SK-N-SH (cell line): ENCODE data around the gene MET. TPM values are rescaled to one million over a fixed set of nuclear protein-coding genes. Genes with fewer than 3 reads are reported as not detected.

Experiments used
- CTCF ChIA-PET: fragments of 300-600, 350-600 bp; formaldehyde crosslinking; extraction: SDS; loops from one replicate; lab custom pipeline; 2021; lab: Yijun Ruan, JAX
- POLR2A ChIA-PET: fragments of 350-600 bp; sonication (Branson Sonifier 250); formaldehyde crosslinking; extraction: SDS; loops from one replicate; lab custom pipeline; 2020; ENCODE audit warnings: antibody characterized with exemption, inconsistent platforms; lab: Yijun Ruan, JAX
- DNase-seq: peaks from one replicate; pipeline ENCODE4 v3.0.0; 2012
- H2AFZ ChIP-seq: fragments of 200-600 bp; sonication (generic); 2 replicates; pipeline ENCODE4 v1.8.1; 2016; ENCODE audit warnings: antibody characterized with exemption, mild to moderate bottlenecking, low read depth
- H3F3A ChIP-seq: fragments of 200-600 bp; sonication (generic); replicated peaks from 2 replicates; pipeline ENCODE3; 2016; ENCODE audit warnings: antibody characterized with exemption, mild to moderate bottlenecking; ENCODE audit not compliant: insufficient read depth
- H3K27ac ChIP-seq, 2 experiments: fragments of 200-500 bp in 1 of 2; fragments of 200-600 bp in 1 of 2; sonication (Bioruptor generic) in 1 of 2; sonication (generic), shearing (Covaris generic) in 1 of 2; 2 replicates each; pipeline versions ENCODE4 v1.5.1 to v1.6.1; 2014 to 2016; ENCODE audit warnings: low read depth in 2 of 2, inconsistent platforms in 1 of 2, low read length in 1 of 2, mild to moderate bottlenecking in 1 of 2, mixed read lengths in 1 of 2
- H3K27me3 ChIP-seq: fragments of 200-600 bp; sonication (generic), shearing (Covaris generic); 2 replicates; pipeline ENCODE4 v1.6.1; 2016; ENCODE audit warnings: mixed run types; ENCODE audit not compliant: insufficient read depth
- H3K36me3 ChIP-seq, 2 experiments: fragments of 200-500 bp in 1 of 2; fragments of 200-600 bp in 1 of 2; sonication (Bioruptor generic) in 1 of 2; sonication (generic) in 1 of 2; replicated peaks in 1 of 2; 2 replicates each; pipeline versions ENCODE3 to v1.5.1; 2014 to 2016; ENCODE audit warnings: low read length in 1 of 2, mild to moderate bottlenecking in 1 of 2; ENCODE audit not compliant: insufficient read depth in 2 of 2, control insufficient read depth in 1 of 2
- H3K4me1 ChIP-seq, 2 experiments: fragments of 200-500 bp in 1 of 2; fragments of 200-600 bp in 1 of 2; sonication (Bioruptor generic) in 1 of 2; sonication (generic), shearing (Covaris generic) in 1 of 2; 2 replicates each; pipeline versions ENCODE4 v1.5.1 to v1.6.1; 2014 to 2016; ENCODE audit warnings: low read depth in 1 of 2, low read length in 1 of 2, mixed run types in 1 of 2; ENCODE audit not compliant: insufficient read depth in 2 of 2, control insufficient read depth in 1 of 2
- H3K4me2 ChIP-seq: fragments of 200-600 bp; sonication (generic), shearing (Covaris generic); 2 replicates; pipeline ENCODE4 v1.6.1; 2017; ENCODE audit warnings: mixed run types
- H3K4me3 ChIP-seq, 2 experiments: fragments of 200-500 bp in 1 of 2; fragments of 200-600 bp in 1 of 2; sonication (Bioruptor generic) in 1 of 2; sonication (generic), shearing (Covaris generic) in 1 of 2; 2 replicates each; pipeline versions ENCODE4 v1.5.1 to v1.8.1; 2014 to 2016; ENCODE audit warnings: low read depth in 2 of 2, inconsistent platforms in 1 of 2, low read length in 1 of 2, mild to moderate bottlenecking in 1 of 2, mixed read lengths in 1 of 2, moderate library complexity in 1 of 2
- H3K79me2 ChIP-seq: fragments of 200-600 bp; sonication (generic); 2 replicates; pipeline ENCODE4 v1.8.1; 2017; ENCODE audit warnings: mild to moderate bottlenecking; ENCODE audit not compliant: insufficient read depth
- H3K9ac ChIP-seq: fragments of 200-600 bp; sonication (generic); 2 replicates; pipeline ENCODE4 v1.6.1; 2017; ENCODE audit warnings: mixed run types
- H3K9me2 ChIP-seq: fragments of 200-600 bp; sonication (generic); 2 replicates; pipeline ENCODE4 v1.6.1; 2017; ENCODE audit warnings: mixed run types
- H3K9me3 ChIP-seq: fragments of 200-600 bp; sonication (generic); 2 replicates; pipeline ENCODE4 v1.6.1; 2017; ENCODE audit warnings: mixed run types, mild to moderate bottlenecking, moderate library complexity
- H4K20me1 ChIP-seq: fragments of 200-600 bp; sonication (generic); 2 replicates; pipeline ENCODE4 v1.6.1; 2017; ENCODE audit warnings: mild to moderate bottlenecking, mixed run types; ENCODE audit not compliant: insufficient read depth
- CHD2 ChIP-seq: fragments of 150-350 bp; IDR thresholded peaks from 2 replicates; pipeline ENCODE4 v1.6.1; 2018; ENCODE audit warnings: low read length; ENCODE audit not compliant: partially characterized antibody
- ELF1 ChIP-seq: IDR thresholded peaks from 2 replicates; pipeline ENCODE4 v1.4.0; 2012
- EP300 ChIP-seq, 2 experiments: IDR thresholded peaks; 2 replicates each; pipeline versions ENCODE4 v1.4.0 to v1.6.1; 2012; ENCODE audit warnings: borderline replicate concordance in 1 of 2, low read depth in 1 of 2, low read length in 1 of 2
- EZH2phosphoT487 ChIP-seq: fragments of 200-600 bp; sonication (generic); IDR thresholded peaks from 2 replicates; pipeline ENCODE4 v1.6.1; 2017; ENCODE audit warnings: low read depth, mixed run types, mild to moderate bottlenecking, antibody characterized with exemption, moderate library complexity, borderline replicate concordance
- FOSL2 ChIP-seq: IDR thresholded peaks from 2 replicates; pipeline ENCODE4 v1.4.0; 2012; ENCODE audit warnings: low read depth, mild to moderate bottlenecking, moderate library complexity, borderline replicate concordance
- FOXJ3 ChIP-seq: sonication (generic); formaldehyde crosslinking; IDR thresholded peaks from 2 replicates; pipeline ENCODE4 v1.5.1; 2020; ENCODE audit warnings: mild to moderate bottlenecking, missing genetic modification reagents
- FOXM1 ChIP-seq: IDR thresholded peaks from 2 replicates; pipeline ENCODE4 v1.4.0; 2012; ENCODE audit warnings: low read depth, mild to moderate bottlenecking
- IRF3 ChIP-seq: fragments of 150-350 bp; IDR thresholded peaks from 2 replicates; pipeline ENCODE4 v1.6.1; 2016; ENCODE audit warnings: mild to moderate bottlenecking, low read depth, low read length
- JUND ChIP-seq: IDR thresholded peaks from 2 replicates; pipeline ENCODE4 v1.4.0; 2012
- MXI1 ChIP-seq: IDR thresholded peaks from 2 replicates; pipeline ENCODE4 v1.6.1; 2012; ENCODE audit warnings: mild to moderate bottlenecking, low read depth, low read length, improper control_type of control experiment
- POLR2AphosphoS5 ChIP-seq: IDR thresholded peaks from 2 replicates; pipeline ENCODE4 v1.6.1; 2012; ENCODE audit warnings: low read depth, low read length
- RAD21 ChIP-seq: IDR thresholded peaks from 2 replicates; pipeline ENCODE4 v1.6.1; 2012; ENCODE audit warnings: mild to moderate bottlenecking, low read length
- RCOR1 ChIP-seq: fragments of 150-350 bp; IDR thresholded peaks from 2 replicates; pipeline ENCODE4 v1.6.1; 2017; ENCODE audit warnings: antibody characterized with exemption, low read length
- RXRA ChIP-seq: IDR thresholded peaks from 2 replicates; pipeline ENCODE4 v1.4.0; 2012; ENCODE audit warnings: low read depth, mild to moderate bottlenecking, borderline replicate concordance
- SIN3A ChIP-seq: IDR thresholded peaks from 2 replicates; pipeline ENCODE4 v1.6.1; 2012; ENCODE audit warnings: low read depth, mild to moderate bottlenecking, low read length, moderate library complexity, borderline replicate concordance
- TAF1 ChIP-seq: IDR thresholded peaks from 2 replicates; pipeline ENCODE4 v1.6.1; 2012; ENCODE audit warnings: low read depth, mild to moderate bottlenecking, low read length, moderate library complexity, borderline replicate concordance
- TEAD4 ChIP-seq: IDR thresholded peaks from 2 replicates; pipeline ENCODE4 v1.4.0; 2012; ENCODE audit warnings: mild to moderate bottlenecking, borderline replicate concordance; ENCODE audit not compliant: insufficient read depth
- USF1 ChIP-seq: IDR thresholded peaks from 2 replicates; pipeline ENCODE4 v1.4.0; 2012; ENCODE audit warnings: low read depth, borderline replicate concordance
- YY1 ChIP-seq: IDR thresholded peaks from 2 replicates; pipeline ENCODE4 v1.4.0; 2012; ENCODE audit warnings: low read depth, mild to moderate bottlenecking
- ZBTB33 ChIP-seq: IDR thresholded peaks from 2 replicates; pipeline ENCODE4 v1.4.0; 2012; ENCODE audit warnings: low read depth, borderline replicate concordance
- WGBS: methylation state at CpG from one replicate; pipeline ENCODE4 v1.1.6; 2017; ENCODE audit warnings: low lambda C conversion rate; 5-methylcytosine and 5-hydroxymethylcytosine counted together
- polyA plus RNA-seq, 3 experiments: library from polyadenylated mRNA; depleted of rRNA; stranded (reverse); fragments of >200 nt; gene quantifications; 2 replicates each; pipeline ENCODE4 v1.2.3, GENCODE V29; 2012
- TF ChIP-seq, protein P1 (sequence below): fragments of 150-350 bp; IDR thresholded peaks from 2 replicates; pipeline ENCODE4 v1.6.1; 2017; ENCODE audit warnings: antibody characterized with exemption, low read length, low read depth, borderline replicate concordance

The MET gene
- polyA plus RNA-seq, 1 of the 3 experiments (the other 2 are of a cell fraction): 38.7 TPM

GRCh38 chr7:116726149-116726548 lies 54.2 kb downstream of the MET start:
- no peak for DNase-seq
- ChIA-PET CTCF (interaction anchor here (0.8 to 1.6 kb wide), 4 partner anchors 10 to 134 kb away, joined by 3 to 6 read pairs (median 3); no protein-coding TSS in a partner anchor), POLR2A (no interaction called here)
- H3K9me3 ChIP-seq: no peaks in the 10 kb centered on the region
- peaks cover 3 to 6% of the 10 kb centered on the region in 2 experiments for H3K36me3 ChIP-seq
- no peak for TF ChIP-seq TEAD4
- no peak for TF ChIP-seq JUND
- no peak overlapping the region for H3K9ac ChIP-seq
- WGBS: 56% methylated on average over 3 of the region's 3 CpGs
- H3K27me3 ChIP-seq: peaks cover 16% of the 10 kb centered on the region; the same call in 1 of the 2 replicates
- H3K27ac ChIP-seq: no peak overlapping the region
- peaks cover 15% of the 10 kb centered on the region for H3K79me2 ChIP-seq
- H3F3A ChIP-seq: no peaks in the 10 kb centered on the region
- H3K9me2 ChIP-seq: no peaks in the 10 kb centered on the region
- no peak overlapping the region for H3K4me2 ChIP-seq
- H2AFZ ChIP-seq: no peak overlapping the region
- peaks cover 0 to 2% of the 10 kb centered on the region in 2 experiments; a peak in 1 of 4 replicates for H3K4me1 ChIP-seq
- no peaks in the 10 kb centered on the region for H4K20me1 ChIP-seq
- H3K4me3 ChIP-seq: no peak overlapping the region

DNA sequence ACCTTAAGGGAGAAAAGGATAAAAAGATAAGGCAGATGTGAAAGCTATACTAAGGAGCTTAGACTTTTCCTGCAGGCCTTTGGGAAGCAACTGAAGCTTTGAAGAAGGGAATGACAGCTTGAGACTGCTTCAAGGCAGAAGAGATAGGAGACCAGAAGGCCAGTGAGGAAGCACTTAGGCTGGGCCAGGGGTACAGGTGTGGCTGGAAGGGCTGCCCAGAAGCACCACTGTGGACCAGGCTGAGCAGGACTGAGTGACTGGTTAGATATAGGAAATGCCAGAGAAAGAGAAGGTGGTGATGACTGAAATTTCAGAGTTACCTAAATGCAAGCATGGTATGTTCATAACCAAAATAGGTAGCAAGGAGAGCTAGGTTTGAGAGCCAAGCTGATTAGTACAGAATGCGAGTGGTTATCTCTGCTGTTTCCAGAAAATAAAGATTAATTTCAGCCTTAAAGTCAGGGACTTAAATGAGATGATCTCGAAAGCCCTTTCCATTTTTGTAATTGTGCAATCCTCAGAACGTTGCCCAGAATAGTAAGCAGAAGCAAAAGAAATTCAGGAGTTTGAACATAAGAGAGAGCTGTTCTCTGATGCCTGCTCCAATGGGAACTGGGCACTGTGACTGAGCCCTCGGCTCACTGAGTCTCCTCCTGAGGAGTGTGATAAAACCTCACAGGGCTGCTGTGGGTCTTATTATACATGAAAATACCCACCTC lies 54.9 kb downstream of the MET start:
- H3K36me3 ChIP-seq: peaks cover 6% of the 10 kb centered on the region in 2 experiments
- H3K4me1 ChIP-seq: peaks cover 0 to 2% of the 10 kb centered on the region in 2 experiments; a peak in 1 of 4 replicates
- H3K9me3 ChIP-seq: no peaks in the 10 kb centered on the region
- DNase-seq: no peak
- WGBS: 23% methylated on average over 4 of the region's 4 CpGs
- no peaks in the 10 kb centered on the region for H3F3A ChIP-seq
- peaks cover 16% of the 10 kb centered on the region; the same call in 1 of the 2 replicates for H3K27me3 ChIP-seq
- no peak overlapping the region for H3K4me3 ChIP-seq
- H3K79me2 ChIP-seq: peaks cover 9% of the 10 kb centered on the region
- H3K9me2 ChIP-seq: no peaks in the 10 kb centered on the region
- H2AFZ ChIP-seq: no peak overlapping the region
- no peak overlapping the region for H3K4me2 ChIP-seq
- ChIA-PET CTCF (interaction anchor here (0.8 to 1.6 kb wide), 4 partner anchors 10 to 135 kb away, joined by 3 to 6 read pairs (median 3); no protein-coding TSS in a partner anchor), POLR2A (no interaction called here)
- no peak overlapping the region for H3K9ac ChIP-seq
- H4K20me1 ChIP-seq: no peaks in the 10 kb centered on the region
- no peak overlapping the region for H3K27ac ChIP-seq
- TF ChIP-seq ELF1: no peak
- no peak for TF ChIP-seq ZBTB33
- TF ChIP-seq EP300 (IDR thresholded peaks at IDR 0.05; ENCODE audit: borderline replicate concordance in 1 of 2, low read depth in 1 of 2, low read length in 1 of 2): no peak
- TF ChIP-seq, protein P1, sequence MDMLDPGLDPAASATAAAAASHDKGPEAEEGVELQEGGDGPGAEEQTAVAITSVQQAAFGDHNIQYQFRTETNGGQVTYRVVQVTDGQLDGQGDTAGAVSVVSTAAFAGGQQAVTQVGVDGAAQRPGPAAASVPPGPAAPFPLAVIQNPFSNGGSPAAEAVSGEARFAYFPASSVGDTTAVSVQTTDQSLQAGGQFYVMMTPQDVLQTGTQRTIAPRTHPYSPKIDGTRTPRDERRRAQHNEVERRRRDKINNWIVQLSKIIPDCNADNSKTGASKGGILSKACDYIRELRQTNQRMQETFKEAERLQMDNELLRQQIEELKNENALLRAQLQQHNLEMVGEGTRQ: no peak
- TF ChIP-seq EZH2phosphoT487: no peak
- TF ChIP-seq IRF3: no peak
- TF ChIP-seq FOXM1: no peak
- no peak for TF ChIP-seq RCOR1
- no peak for TF ChIP-seq RAD21
- no peak for TF ChIP-seq YY1
- no peak for TF ChIP-seq RXRA
- no peak for TF ChIP-seq FOSL2
- no peak for TF ChIP-seq SIN3A
- no peak for TF ChIP-seq USF1
- TF ChIP-seq MXI1: no peak
- no peak for TF ChIP-seq TAF1
- TF ChIP-seq POLR2AphosphoS5: no peak
- no peak for TF ChIP-seq FOXJ3
- no peak for TF ChIP-seq CHD2
